ENCODE measurements around the gene NCOA7. TPM values are rescaled to one million over a fixed set of nuclear protein-coding genes. Genes with fewer than 3 reads are reported as not detected.

Gene NCOA7
- total RNA-seq, 2 donors from 2014 or later: 26.5 to 30.0 TPM

GRCh38 chr6:125919618-125920017 lies 128.9 kb downstream of the NCOA7 start:
- intact Hi-C loops (cut with DNase I): no loop called here
- H3K27me3 ChIP-seq: no peaks in the 10 kb centered on the region
- TF ChIP-seq CTCF (IDR thresholded peaks at IDR 0.05): no peak
- TF ChIP-seq POLR2A (IDR thresholded peaks at IDR 0.05): no peak
- H3K27ac ChIP-seq: peak overlapping the region; percentile 74 to 91 (median 88)
- no peaks in the 10 kb centered on the region for H3K9me3 ChIP-seq
- no peak for DNase-seq
- ATAC-seq: no peak
- H3K4me1 ChIP-seq: peaks cover 25% of the 10 kb centered on the region
- peaks cover 0 to 3% of the 10 kb centered on the region in 2 donors for H3K36me3 ChIP-seq (replicated peaks in 1 of 2; ENCODE audit: insufficient read depth in 1 of 2, low read depth in 2 of 2)
- no peak overlapping the region for H3K4me3 ChIP-seq
- 52 to 69% methylated on average over 3 of the region's 3 CpGs for WGBS, 2 donors

- Histone ChIP-seq H3K27ac (peak overlapping the region in 2 of 4 donors; percentile 1), H3K36me3 (replicated peaks in 1 of 2; ENCODE audit: insufficient read depth in 1 of 2, low read depth in 2 of 2) (peaks cover 0 to 3% of the 10 kb centered on the region in 2 donors), H3K4me1 (peaks cover 25% of the 10 kb centered on the region), H3K4me3 (no peak overlapping the region), H3K9me3 (no peaks in the 10 kb centered on the region), H3K27me3 (no peaks in the 10 kb centered on the region)
- intact Hi-C loops (cut with DNase I): no loop called here
- ATAC-seq: no peak
- WGBS, 2 donors: 76 to 77% methylated on average over 8 of the region's 8 CpGs
- TF ChIP-seq CTCF (IDR thresholded peaks at IDR 0.05) (no peak), POLR2A (IDR thresholded peaks at IDR 0.05) (no peak)
- DNase-seq: no peak
Observed at GRCh38 chr6:125922322-125922860, 131.6 kb downstream of the NCOA7 start.

GRCh38 chr6:125923366-125923877 lies 132.7 kb downstream of the NCOA7 start:
- H3K4me3 ChIP-seq: no peak overlapping the region
- TF ChIP-seq CTCF (IDR thresholded peaks at IDR 0.05) (no peak), POLR2A (IDR thresholded peaks at IDR 0.05) (no peak)
- ATAC-seq (no peak), DNase-seq (no peak)
- intact Hi-C loops (cut with DNase I): no loop called here
- WGBS, 2 donors: 43 to 70% methylated on average over 4 of the region's 4 CpGs
- H3K36me3 ChIP-seq (replicated peaks in 1 of 2; ENCODE audit: insufficient read depth in 1 of 2, low read depth in 2 of 2): peaks cover 2 to 7% of the 10 kb centered on the region in 2 donors
- H3K9me3 ChIP-seq: no peaks in the 10 kb centered on the region
- peaks cover 21% of the 10 kb centered on the region for H3K4me1 ChIP-seq
- H3K27ac ChIP-seq: no peak overlapping the region
- H3K27me3 ChIP-seq: no peaks in the 10 kb centered on the region

GRCh38 chr6:125924169-125924568 lies 133.4 kb downstream of the NCOA7 start:
- 59 to 75% methylated on average over 2 of the region's 2 CpGs for WGBS, 2 donors
- no peak for TF ChIP-seq POLR2A (IDR thresholded peaks at IDR 0.05)
- H3K4me3 ChIP-seq: no peak overlapping the region
- H3K9me3 ChIP-seq: no peaks in the 10 kb centered on the region
- intact Hi-C loops (cut with DNase I): no loop called here
- peaks cover 16% of the 10 kb centered on the region for H3K4me1 ChIP-seq
- H3K36me3 ChIP-seq (replicated peaks in 1 of 2; ENCODE audit: insufficient read depth in 1 of 2, low read depth in 2 of 2): peaks cover 7 to 11% of the 10 kb centered on the region in 2 donors
- ATAC-seq: no peak
- H3K27ac ChIP-seq: no peak overlapping the region
- no peaks in the 10 kb centered on the region for H3K27me3 ChIP-seq
- no peak for DNase-seq

- 91 to 96% methylated on average over 2 of the region's 2 CpGs for WGBS, 2 donors
- ATAC-seq (no peak), DNase-seq (no peak)
- intact Hi-C loops (cut with DNase I): no loop called here
- Histone ChIP-seq H3K4me3 (no peak overlapping the region), H3K4me1 (peaks cover 12% of the 10 kb centered on the region), H3K36me3 (replicated peaks in 1 of 2; ENCODE audit: insufficient read depth in 1 of 2, low read depth in 2 of 2) (peaks cover 7 to 11% of the 10 kb centered on the region in 2 donors), H3K27ac (no peak overlapping the region), H3K27me3 (no peaks in the 10 kb centered on the region), H3K9me3 (no peaks in the 10 kb centered on the region)
- TF ChIP-seq CTCF (IDR thresholded peaks at IDR 0.05): no peak
- TF ChIP-seq POLR2A (IDR thresholded peaks at IDR 0.05): no peak
Observed at GRCh38 chr6:125924697-125925358, 134.1 kb downstream of the NCOA7 start.
